HAP-1 (cell line): ENCODE data around the gene CYP27A1.

Experiments
- DNase-seq, 2 experiments: peaks; one replicate each; pipeline ENCODE4 v3.0.0-alpha.2; 2016 to 2020; ENCODE audit warnings: low spot score in 2 of 2
- H3K27me3 ChIP-seq: fragments of 250-450 bp; sonication (Bioruptor Pico); 2 replicates; pipeline ENCODE4 v1.5.1; 2020; ENCODE audit warnings: low read depth, mild to moderate bottlenecking, moderate library complexity
- H3K36me3 ChIP-seq: fragments of 250-450 bp; sonication (Bioruptor Pico); replicated peaks from 2 replicates; pipeline ENCODE4 v1.5.1; 2020; ENCODE audit warnings: mild to moderate bottlenecking
- H3K4me1 ChIP-seq: fragments of 250-450 bp; sonication (Bioruptor Pico); 2 replicates; pipeline ENCODE4 v1.5.1; 2020; ENCODE audit warnings: mild to moderate bottlenecking
- H3K4me3 ChIP-seq: fragments of 250-450 bp; sonication (Bioruptor Pico); 2 replicates; pipeline ENCODE4 v1.5.1; 2020; ENCODE audit warnings: mild to moderate bottlenecking, moderate library complexity
- H3K9me3 ChIP-seq: fragments of 250-450 bp; sonication (Bioruptor Pico); 2 replicates; pipeline ENCODE4 v1.5.1; 2020; ENCODE audit warnings: mild to moderate bottlenecking, moderate library complexity
- in situ Hi-C: fragments of 300-500 bp; cut with MboI; formaldehyde crosslinking; loops from 3 replicates; pipeline ENCODE4 v1.14.3; 2020; ENCODE audit warnings: low sequenced_read_pairs, inconsistent platforms, mixed read lengths

The CYP27A1 gene

GRCh38 chr2:218856896-218857243 is 74.9 kb downstream of the CYP27A1 start:
- DNase-seq, result no peak
- no peaks in the 10 kb centered on the region for H3K36me3 ChIP-seq
- H3K4me1 ChIP-seq, result peaks cover 7% of the 10 kb centered on the region
- peaks cover 31% of the 10 kb centered on the region for H3K27me3 ChIP-seq
- in situ Hi-C loops, result no loop called here
- H3K4me3 ChIP-seq, result no peak overlapping the region
- H3K9me3 ChIP-seq, result no peaks in the 10 kb centered on the region

- DNase-seq, result peak in 1 of 2 experiments; percentile 42
- Histone ChIP-seq H3K9me3 (no peaks in the 10 kb centered on the region), H3K4me3 (no peak overlapping the region), H3K4me1 (peaks cover 7% of the 10 kb centered on the region), H3K27me3 (peaks cover 31% of the 10 kb centered on the region), H3K36me3 (no peaks in the 10 kb centered on the region)
- in situ Hi-C loops, result no loop called here
Observed at GRCh38 chr2:218857371-218858137, 75.6 kb downstream of the CYP27A1 start.

GRCh38 chr2:218858138-218858445 is 76.1 kb downstream of the CYP27A1 start:
- no peak for DNase-seq
- in situ Hi-C loops, result no loop called here
- Histone ChIP-seq H3K27me3 (peaks cover 31% of the 10 kb centered on the region), H3K4me3 (no peak overlapping the region), H3K36me3 (no peaks in the 10 kb centered on the region), H3K9me3 (no peaks in the 10 kb centered on the region), H3K4me1 (peaks cover 7% of the 10 kb centered on the region)

DNA sequence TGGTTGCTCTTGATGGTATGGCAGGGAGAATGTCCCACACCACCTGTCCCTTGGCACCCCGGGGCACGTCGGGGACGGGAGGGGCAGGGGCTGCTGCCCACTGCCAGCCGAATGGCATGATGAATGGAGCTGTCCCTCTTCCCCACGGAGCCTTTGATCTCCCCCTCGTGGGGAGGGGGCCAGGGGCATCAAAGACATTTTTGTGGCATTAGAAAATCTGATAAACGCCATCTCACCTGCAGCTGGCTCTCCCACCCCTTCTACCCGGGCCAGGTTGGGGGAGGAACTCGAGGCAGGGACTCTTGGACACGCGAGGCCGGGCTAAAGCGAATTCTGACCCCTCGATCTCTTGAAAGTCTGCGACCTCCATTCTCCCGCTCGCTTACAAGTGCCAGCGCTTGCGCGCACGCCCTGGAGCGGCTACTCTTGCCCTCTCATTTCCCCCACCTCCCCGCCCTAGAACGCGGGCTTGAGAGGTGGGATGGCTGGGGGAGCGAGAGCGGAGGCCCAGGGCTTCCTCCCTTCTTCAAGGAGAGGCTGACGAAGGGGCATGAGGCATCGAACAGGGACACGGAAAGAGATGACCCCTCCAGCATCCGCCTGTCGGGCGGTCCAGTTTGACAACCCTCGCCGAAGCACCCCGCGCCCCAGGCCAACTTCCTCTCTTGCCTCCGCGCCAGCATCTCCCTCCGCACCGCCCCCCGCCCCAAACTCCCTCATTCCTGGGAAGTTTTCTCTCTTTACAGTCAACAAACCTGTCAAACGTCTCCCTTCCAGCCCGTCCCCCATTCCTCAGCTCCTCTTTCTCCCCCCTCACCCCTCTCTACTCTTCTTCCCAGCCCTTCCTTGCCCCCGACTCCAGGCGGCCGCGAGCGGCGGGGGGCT is 77.0 kb downstream of the CYP27A1 start:
- no peak for DNase-seq
- H3K9me3 ChIP-seq, result no peaks in the 10 kb centered on the region
- no peaks in the 10 kb centered on the region for H3K36me3 ChIP-seq
- H3K4me3 ChIP-seq, result peak overlapping the region; percentile 16
- H3K4me1 ChIP-seq, result peaks cover 7% of the 10 kb centered on the region
- H3K27me3 ChIP-seq, result peaks cover 31% of the 10 kb centered on the region
- in situ Hi-C loops, result no loop called here

- in situ Hi-C loops, result no loop called here
- peak in 1 of 2 experiments; percentile 52 for DNase-seq
- H3K4me3 ChIP-seq, result peak within 1 kb of the TSS; percentile 20
- no peaks in the 10 kb centered on the region for H3K36me3 ChIP-seq
- peaks cover 7% of the 10 kb centered on the region for H3K4me1 ChIP-seq
- H3K9me3 ChIP-seq, result no peaks in the 10 kb centered on the region
- H3K27me3 ChIP-seq, result peaks cover 31% of the 10 kb centered on the region
Observed at GRCh38 chr2:218859556-218859987, 77.6 kb downstream of the CYP27A1 start, which contains the start of gene WNT6. WNT6 (plus strand) TSS chr2:218859805; CDS start chr2:218860038, 233 bp downstream.

DNA sequence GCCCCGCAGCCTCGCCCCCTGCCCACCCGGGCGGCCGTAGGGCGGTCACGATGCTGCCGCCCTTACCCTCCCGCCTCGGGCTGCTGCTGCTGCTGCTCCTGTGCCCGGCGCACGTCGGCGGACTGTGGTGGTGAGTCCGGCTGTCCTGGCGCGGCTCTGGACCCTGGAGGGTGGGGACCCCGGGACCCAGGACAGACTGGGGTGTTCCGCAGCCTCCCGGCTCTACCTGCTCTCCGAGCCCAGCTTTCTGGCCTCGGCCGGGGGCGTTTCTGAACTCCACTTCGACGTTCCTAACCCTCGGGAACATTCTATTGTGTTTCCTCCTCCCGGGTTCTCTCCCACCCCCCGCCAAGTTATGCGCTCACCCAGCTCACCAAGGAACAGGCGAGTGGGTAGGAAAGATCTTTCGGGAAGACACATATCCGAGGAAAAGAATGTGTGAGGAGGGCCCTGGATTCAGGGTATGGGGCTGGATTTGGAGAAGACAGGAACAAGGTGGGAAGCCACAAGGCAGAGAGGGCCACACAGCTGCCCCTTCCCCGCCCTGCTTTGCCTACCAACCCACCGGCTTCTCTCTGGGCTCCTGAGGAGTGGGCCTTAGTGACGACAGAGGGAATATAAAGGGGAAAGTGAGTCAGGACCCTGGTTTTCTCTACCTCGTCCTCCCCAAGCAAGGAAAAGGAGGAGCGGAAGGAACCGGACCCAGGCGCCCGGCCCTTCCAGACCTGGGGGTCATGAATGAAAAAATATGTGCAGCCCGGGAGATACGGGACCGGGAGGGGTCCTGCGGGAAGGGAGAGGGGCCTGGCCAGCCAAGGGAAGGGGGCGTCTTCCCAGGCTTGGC is 78.3 kb downstream of the CYP27A1 start:
- Histone ChIP-seq H3K4me1 (peaks cover 7% of the 10 kb centered on the region), H3K27me3 (peaks cover 31% of the 10 kb centered on the region), H3K9me3 (no peaks in the 10 kb centered on the region), H3K36me3 (no peaks in the 10 kb centered on the region), H3K4me3 (peak overlapping the region; percentile 20)
- no peak for DNase-seq
- in situ Hi-C loops, result no loop called here

GRCh38 chr2:218860950-218861381 is 79.0 kb downstream of the CYP27A1 start:
- in situ Hi-C loops, result no loop called here
- peaks cover 7% of the 10 kb centered on the region for H3K4me1 ChIP-seq
- H3K9me3 ChIP-seq, result no peaks in the 10 kb centered on the region
- no peak overlapping the region for H3K4me3 ChIP-seq
- H3K27me3 ChIP-seq, result peaks cover 31% of the 10 kb centered on the region
- peak; percentile 93 to 95 for DNase-seq
- no peaks in the 10 kb centered on the region for H3K36me3 ChIP-seq

- Histone ChIP-seq H3K9me3 (no peaks in the 10 kb centered on the region), H3K27me3 (peaks cover 31% of the 10 kb centered on the region)
- in situ Hi-C loops, result no loop called here
Observed at GRCh38 chr2:218861645-218862318, 79.8 kb downstream of the CYP27A1 start.

GRCh38 chr2:218863021-218863520 is 81.1 kb downstream of the CYP27A1 start:
- Histone ChIP-seq H3K9me3 (no peaks in the 10 kb centered on the region), H3K4me3 (no peak overlapping the region), H3K27me3 (peaks cover 25% of the 10 kb centered on the region), H3K36me3 (no peaks in the 10 kb centered on the region), H3K4me1 (peaks cover 7% of the 10 kb centered on the region)
- no peak for DNase-seq
- in situ Hi-C loops, result no loop called here

More at GRCh38 chr2:218861645-218862318, 79.8 kb downstream of the CYP27A1 start:
- peaks cover 7% of the 10 kb centered on the region for H3K4me1 ChIP-seq
- no peaks in the 10 kb centered on the region for H3K36me3 ChIP-seq
- no peak for DNase-seq
- H3K4me3 ChIP-seq, result no peak overlapping the region
